TTC549 (cell line): ENCODE measurements around the gene DUSP16.
"Not testable (repeated sequence)": the region's sequence is repeated elsewhere in the genome, so short reads cannot be mapped to it uniquely, and the experiment has no call there.

Experiments used
- FAIRE-seq: peaks from 2 replicates; lab custom pipeline; 2012; peaks lifted over from hg19 to GRCh38; lab: Jason Lieb, UNC

The DUSP16 gene

GRCh38 chr12:12542964-12543363 lies 19.7 kb downstream of the DUSP16 start:
- FAIRE-seq: no peak

GRCh38 chr12:12542286-12542685 lies 20.4 kb downstream of the DUSP16 start:
- FAIRE-seq: no peak

- FAIRE-seq: no peak
These were observed 20.9 kb downstream of the DUSP16 start for GRCh38 chr12:12541782-12542181.

- no peak for FAIRE-seq
These were observed 22.2 kb downstream of the DUSP16 start for GRCh38 chr12:12540261-12541013.

GRCh38 chr12:12539028-12539810 lies 23.4 kb downstream of the DUSP16 start:
- FAIRE-seq: no peak

GRCh38 chr12:12538535-12538934 lies 24.1 kb downstream of the DUSP16 start:
- no peak for FAIRE-seq

GRCh38 chr12:12537421-12537820 lies 25.2 kb downstream of the DUSP16 start:
- FAIRE-seq: no peak

- FAIRE-seq: no peak
These were observed 27.7 kb downstream of the DUSP16 start for GRCh38 chr12:12534975-12535374.

- FAIRE-seq: no peak
These were observed 28.3 kb downstream of the DUSP16 start for GRCh38 chr12:12534166-12534866.

- FAIRE-seq: no peak
These were observed 29.3 kb downstream of the DUSP16 start for GRCh38 chr12:12533238-12533829.

- FAIRE-seq: no peak
These were observed 31.5 kb downstream of the DUSP16 start for GRCh38 chr12:12531194-12531593.

GRCh38 chr12:12529783-12530421 lies 32.8 kb downstream of the DUSP16 start:
- no peak for FAIRE-seq

- FAIRE-seq: no peak
These were observed 34.0 kb downstream of the DUSP16 start for GRCh38 chr12:12528361-12529270.

- FAIRE-seq: no peak
These were observed 34.8 kb downstream of the DUSP16 start for GRCh38 chr12:12527820-12528296.

GRCh38 chr12:12524128-12524527 lies 38.5 kb downstream of the DUSP16 start:
- FAIRE-seq: no peak

- no peak for FAIRE-seq
These were observed 39.4 kb downstream of the DUSP16 start for GRCh38 chr12:12523229-12523628.

GRCh38 chr12:12522657-12523056 lies 40.0 kb downstream of the DUSP16 start:
- not testable (repeated sequence) for FAIRE-seq

GRCh38 chr12:12521888-12522287 lies 40.8 kb downstream of the DUSP16 start:
- FAIRE-seq: no peak

GRCh38 chr12:12521044-12521485 lies 41.6 kb downstream of the DUSP16 start:
- no peak for FAIRE-seq

GRCh38 chr12:12520273-12520672 lies 42.4 kb downstream of the DUSP16 start:
- FAIRE-seq: no peak
